Measurements from ENCODE around the gene EBF3. TPM values are rescaled to one million over a fixed set of nuclear protein-coding genes. Genes with fewer than 3 reads are reported as not detected.

The EBF3 gene
- total RNA-seq, 4 donors from 2014 or later = 0.42 to 2.9 (median 1.3) TPM

- H3K27ac ChIP-seq = no peak overlapping the region
- no peaks in the 10 kb centered on the region for H3K9me3 ChIP-seq
- TF ChIP-seq, protein P1, sequence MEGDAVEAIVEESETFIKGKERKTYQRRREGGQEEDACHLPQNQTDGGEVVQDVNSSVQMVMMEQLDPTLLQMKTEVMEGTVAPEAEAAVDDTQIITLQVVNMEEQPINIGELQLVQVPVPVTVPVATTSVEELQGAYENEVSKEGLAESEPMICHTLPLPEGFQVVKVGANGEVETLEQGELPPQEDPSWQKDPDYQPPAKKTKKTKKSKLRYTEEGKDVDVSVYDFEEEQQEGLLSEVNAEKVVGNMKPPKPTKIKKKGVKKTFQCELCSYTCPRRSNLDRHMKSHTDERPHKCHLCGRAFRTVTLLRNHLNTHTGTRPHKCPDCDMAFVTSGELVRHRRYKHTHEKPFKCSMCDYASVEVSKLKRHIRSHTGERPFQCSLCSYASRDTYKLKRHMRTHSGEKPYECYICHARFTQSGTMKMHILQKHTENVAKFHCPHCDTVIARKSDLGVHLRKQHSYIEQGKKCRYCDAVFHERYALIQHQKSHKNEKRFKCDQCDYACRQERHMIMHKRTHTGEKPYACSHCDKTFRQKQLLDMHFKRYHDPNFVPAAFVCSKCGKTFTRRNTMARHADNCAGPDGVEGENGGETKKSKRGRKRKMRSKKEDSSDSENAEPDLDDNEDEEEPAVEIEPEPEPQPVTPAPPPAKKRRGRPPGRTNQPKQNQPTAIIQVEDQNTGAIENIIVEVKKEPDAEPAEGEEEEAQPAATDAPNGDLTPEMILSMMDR (IDR thresholded peaks at IDR 0.05) = peak in 4 of 6 experiments; percentile 44 to 65 (median 47)
- no peak for TF ChIP-seq POLR2A (IDR thresholded peaks at IDR 0.05)
- H3K36me3 ChIP-seq = no peaks in the 10 kb centered on the region
- no peak for DNase-seq
- H3K4me3 ChIP-seq = peak overlapping the region in 3 of 4 donors; percentile 24 to 59 (median 43)
- H3K4me1 ChIP-seq = peaks cover 5 to 65% (median 34%) of the 10 kb centered on the region in 3 donors
- intact Hi-C loops (cut with DNase I) = no loop called here
- 3 to 11% methylated on average over 17 to 42 of the region's 84 CpGs for WGBS, 2 donors
- peaks cover 23 to 100% (median 43%) of the 10 kb centered on the region in 4 donors for H3K27me3 ChIP-seq
These were observed 7.5 kb upstream of the EBF3 start for GRCh38 chr10:129971381-129972144.

DNA sequence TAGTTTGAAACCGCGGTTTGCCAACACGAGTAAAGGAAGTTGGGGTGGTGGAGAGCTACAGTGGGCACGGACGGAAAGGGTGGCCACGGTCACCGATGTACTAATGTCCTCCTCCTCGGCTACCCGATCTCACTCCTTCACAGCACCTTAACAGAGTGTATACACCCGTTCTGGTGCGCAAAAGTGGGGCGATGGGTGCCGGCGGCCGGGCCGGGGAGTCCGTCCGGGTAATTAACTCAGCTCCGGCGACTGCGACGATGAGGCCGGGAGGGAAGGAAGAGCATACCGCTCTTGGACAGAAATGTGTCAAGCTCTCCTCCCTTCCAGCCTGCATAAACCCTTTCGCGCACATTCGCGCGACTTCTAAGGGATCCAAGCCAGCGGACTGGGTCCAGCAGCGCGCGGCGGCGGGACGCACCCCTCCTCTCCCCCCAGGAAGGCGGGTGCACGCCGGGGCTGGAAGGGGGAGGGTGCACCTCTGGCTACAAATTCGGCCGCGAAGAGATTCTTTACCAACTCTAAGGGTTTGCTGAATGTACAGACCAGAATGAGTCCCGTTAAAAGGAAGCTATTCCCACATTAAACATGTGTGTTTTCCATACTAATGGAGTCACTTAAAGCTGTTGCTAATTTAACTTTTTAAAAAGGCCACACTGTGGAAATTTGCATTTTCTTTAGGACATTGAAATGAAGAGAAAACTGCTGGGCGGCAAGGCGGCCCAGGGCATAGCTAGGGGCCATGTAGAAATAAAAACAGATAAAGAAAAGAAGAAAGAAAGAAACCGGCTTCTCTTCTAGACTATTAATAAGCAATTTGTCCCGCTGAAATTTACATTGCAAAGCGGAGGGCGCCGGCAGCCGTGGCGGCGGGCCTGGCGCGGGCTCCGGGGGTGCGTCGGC lies 6.6 kb upstream of the EBF3 start:
- Histone ChIP-seq H3K4me3 (peak overlapping the region in 3 of 4 donors; percentile 24 to 59 (median 43)), H3K27ac (no peak overlapping the region)

DNA sequence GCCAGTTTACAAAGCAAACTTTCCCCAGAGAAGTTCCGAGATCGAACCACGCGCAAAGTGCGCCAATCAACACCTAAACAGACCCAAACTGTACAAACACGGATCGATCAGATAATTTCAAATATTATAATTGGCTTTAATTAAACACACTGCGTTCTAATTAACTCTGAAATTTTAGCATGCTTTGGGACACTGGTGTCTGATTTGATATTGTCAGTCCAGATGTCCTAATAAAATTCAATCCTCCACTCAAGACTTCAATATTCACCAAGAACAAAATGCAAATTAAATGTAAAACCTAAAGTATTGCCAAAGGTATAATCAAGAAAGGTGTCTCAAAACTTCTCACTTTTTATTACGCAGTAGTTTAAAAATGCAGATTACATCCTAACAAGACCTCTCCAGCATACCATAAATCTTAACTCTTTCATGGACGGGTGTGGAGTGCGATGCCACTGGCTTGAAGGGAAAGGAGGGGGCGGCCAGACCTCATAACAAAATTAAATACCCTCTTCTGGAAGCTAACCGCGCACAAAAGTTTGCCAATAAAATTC lies 5.9 kb upstream of the EBF3 start:
- Histone ChIP-seq H3K36me3 (no peaks in the 10 kb centered on the region), H3K9me3 (no peaks in the 10 kb centered on the region), H3K27me3 (peaks cover 38 to 100% (median 56%) of the 10 kb centered on the region in 4 donors), H3K4me1 (peaks cover 5 to 77% (median 36%) of the 10 kb centered on the region in 3 donors), H3K4me3 (peak overlapping the region in 3 of 4 donors; percentile 24 to 59 (median 43)), H3K27ac (no peak overlapping the region)
- intact Hi-C loops (cut with DNase I) = loop anchor here (10.0 kb wide), 1 partner anchor 935 kb away; no protein-coding TSS in a partner anchor
- WGBS, 2 donors = 14 to 17% methylated on average over 14 of the region's 14 CpGs
- TF ChIP-seq POLR2A (IDR thresholded peaks at IDR 0.05) = no peak
- TF ChIP-seq, protein P1 (IDR thresholded peaks at IDR 0.05) = no peak
- no peak for DNase-seq

More for the DNA sequence above, 6.6 kb upstream of the EBF3 start:
- Histone ChIP-seq H3K36me3 (no peaks in the 10 kb centered on the region), H3K4me1 (peaks cover 5 to 72% (median 34%) of the 10 kb centered on the region in 3 donors), H3K27me3 (peaks cover 32 to 100% (median 51%) of the 10 kb centered on the region in 4 donors), H3K9me3 (no peaks in the 10 kb centered on the region)
- 4 to 14% methylated on average over 28 to 37 of the region's 58 CpGs for WGBS, 2 donors
- no peak for DNase-seq
- TF ChIP-seq, protein P1 (IDR thresholded peaks at IDR 0.05) = no peak
- TF ChIP-seq POLR2A (IDR thresholded peaks at IDR 0.05) = no peak
- intact Hi-C loops (cut with DNase I) = no loop called here

- H3K4me1 ChIP-seq = peaks cover 9 to 83% (median 43%) of the 10 kb centered on the region in 3 donors
- intact Hi-C loops (cut with DNase I) = loop anchor here (10.0 kb wide), 1 partner anchor 935 kb away; no protein-coding TSS in a partner anchor
- H3K36me3 ChIP-seq = no peaks in the 10 kb centered on the region
- no peak overlapping the region for H3K27ac ChIP-seq
- peak overlapping the region in 3 of 4 donors; percentile 3 to 47 (median 28) for H3K4me3 ChIP-seq
- H3K27me3 ChIP-seq = peaks cover 40 to 100% (median 61%) of the 10 kb centered on the region in 4 donors
- TF ChIP-seq, protein P1 (IDR thresholded peaks at IDR 0.05) = no peak
- no peak for TF ChIP-seq POLR2A (IDR thresholded peaks at IDR 0.05)
- 8% methylated on average over 7 to 36 of the region's 68 CpGs for WGBS, 2 donors
- no peak for DNase-seq
- H3K9me3 ChIP-seq = no peaks in the 10 kb centered on the region
These were observed 5.3 kb upstream of the EBF3 start for GRCh38 chr10:129969184-129969910.
